B cell (primary cell): ENCODE results near the gene BMF.

Source experiments
- EZH2 ChIP-seq: IDR thresholded peaks from 2 replicates; pipeline ENCODE4 v1.6.1; 2012; ENCODE audit warnings: borderline replicate concordance, low read depth, mild to moderate bottlenecking, moderate library complexity, low read length; ENCODE audit not compliant: insufficient read depth, poor library complexity, severe bottlenecking
- TF ChIP-seq, protein P1 (sequence below): fragments of 200-600 bp; IDR thresholded peaks from one replicate; pipeline ENCODE4 v1.8.0; 2022; ENCODE audit warnings: antibody characterized with exemption, mild to moderate bottlenecking

GRCh38 chr15:40133544-40133943, 24.9 kb upstream of the BMF start:
- TF ChIP-seq, protein P1, sequence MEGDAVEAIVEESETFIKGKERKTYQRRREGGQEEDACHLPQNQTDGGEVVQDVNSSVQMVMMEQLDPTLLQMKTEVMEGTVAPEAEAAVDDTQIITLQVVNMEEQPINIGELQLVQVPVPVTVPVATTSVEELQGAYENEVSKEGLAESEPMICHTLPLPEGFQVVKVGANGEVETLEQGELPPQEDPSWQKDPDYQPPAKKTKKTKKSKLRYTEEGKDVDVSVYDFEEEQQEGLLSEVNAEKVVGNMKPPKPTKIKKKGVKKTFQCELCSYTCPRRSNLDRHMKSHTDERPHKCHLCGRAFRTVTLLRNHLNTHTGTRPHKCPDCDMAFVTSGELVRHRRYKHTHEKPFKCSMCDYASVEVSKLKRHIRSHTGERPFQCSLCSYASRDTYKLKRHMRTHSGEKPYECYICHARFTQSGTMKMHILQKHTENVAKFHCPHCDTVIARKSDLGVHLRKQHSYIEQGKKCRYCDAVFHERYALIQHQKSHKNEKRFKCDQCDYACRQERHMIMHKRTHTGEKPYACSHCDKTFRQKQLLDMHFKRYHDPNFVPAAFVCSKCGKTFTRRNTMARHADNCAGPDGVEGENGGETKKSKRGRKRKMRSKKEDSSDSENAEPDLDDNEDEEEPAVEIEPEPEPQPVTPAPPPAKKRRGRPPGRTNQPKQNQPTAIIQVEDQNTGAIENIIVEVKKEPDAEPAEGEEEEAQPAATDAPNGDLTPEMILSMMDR, result no peak
- no peak for TF ChIP-seq EZH2
